GM12878 (cell line): ENCODE data around the gene STK11.

ENCODE experiments used
- FOS ChIP-seq: IDR thresholded peaks from 3 replicates; pipeline ENCODE4 v1.6.1; 2011; ENCODE audit warnings: borderline replicate concordance; ENCODE audit not compliant: insufficient read length; ENCODE audit errors: extremely low read depth
- POLR2A ChIP-seq: IDR thresholded peaks from 2 replicates; pipeline ENCODE4 v1.6.1; 2011; ENCODE audit warnings: low read depth, mild to moderate bottlenecking, low read length
- SIX5 ChIP-seq: IDR thresholded peaks from 2 replicates; pipeline ENCODE4 v1.6.1; 2011; ENCODE audit warnings: mild to moderate bottlenecking, low read depth, low read length, moderate library complexity; ENCODE audit not compliant: severe bottlenecking
- SUZ12 ChIP-seq: fragments of 200-600 bp; sonication (generic); IDR thresholded peaks from one replicate; pipeline ENCODE4 v1.6.1; 2018; ENCODE audit warnings: antibody characterized with exemption, mild to moderate bottlenecking; ENCODE audit not compliant: unreplicated experiment
- TAF1 ChIP-seq: IDR thresholded peaks from 2 replicates; pipeline ENCODE4 v1.6.1; 2011; ENCODE audit warnings: mild to moderate bottlenecking, low read depth, low read length, borderline replicate concordance
- TCF7 ChIP-seq: IDR thresholded peaks from 2 replicates; pipeline ENCODE4 v1.6.1; 2014; ENCODE audit warnings: antibody characterized with exemption, borderline replicate concordance
- ZBTB40 ChIP-seq: fragments of 450-650 bp; IDR thresholded peaks from 2 replicates; pipeline ENCODE4 v1.6.1; 2016; ENCODE audit warnings: mild to moderate bottlenecking, moderate library complexity, borderline replicate concordance
- TF ChIP-seq, protein P1 (sequence below): fragments of 450-650 bp; IDR thresholded peaks from 2 replicates; pipeline ENCODE4 v1.6.1; 2017; ENCODE audit warnings: mild to moderate bottlenecking, moderate library complexity
- TF ChIP-seq, protein P2 (sequence below), 3 experiments: IDR thresholded peaks in 2 of 3; conservative IDR thresholded peaks in 1 of 3; 2 replicates each; pipeline ENCODE4 v1.5.1; 2011; ENCODE audit warnings: low read depth in 3 of 3, low read length in 3 of 3, mild to moderate bottlenecking in 3 of 3, control low read depth in 2 of 3, moderate library complexity in 2 of 3, inconsistent platforms in 1 of 3, mixed read lengths in 1 of 3; ENCODE audit not compliant: control insufficient read depth in 2 of 3, insufficient read depth in 1 of 3; ENCODE audit errors: extremely low read depth in 1 of 3

DNA sequence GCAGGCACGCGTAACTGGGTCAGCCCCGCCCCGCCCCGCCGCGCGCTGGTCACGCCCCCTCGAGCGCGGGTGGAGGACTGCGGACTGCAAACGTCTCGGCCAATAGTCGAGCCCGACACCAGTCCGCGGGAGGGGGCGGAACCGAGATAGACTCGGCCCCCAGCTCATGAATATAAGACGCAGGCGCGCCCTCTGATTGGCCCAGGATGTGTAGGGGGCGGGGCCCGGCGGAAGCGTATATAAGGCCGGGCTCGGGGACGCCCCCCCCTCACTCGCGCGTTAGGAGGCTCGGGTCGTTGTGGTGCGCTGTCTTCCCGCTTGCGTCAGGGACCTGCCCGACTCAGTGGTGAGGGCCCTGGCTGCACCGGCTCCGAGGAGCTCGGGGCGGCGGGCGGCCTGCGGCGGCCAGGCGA, 63.5 kb downstream of the STK11 start, which contains the start of gene CIRBP:
- no peak for TF ChIP-seq POLR2A
- no peak for TF ChIP-seq SUZ12
- TF ChIP-seq, protein P1, sequence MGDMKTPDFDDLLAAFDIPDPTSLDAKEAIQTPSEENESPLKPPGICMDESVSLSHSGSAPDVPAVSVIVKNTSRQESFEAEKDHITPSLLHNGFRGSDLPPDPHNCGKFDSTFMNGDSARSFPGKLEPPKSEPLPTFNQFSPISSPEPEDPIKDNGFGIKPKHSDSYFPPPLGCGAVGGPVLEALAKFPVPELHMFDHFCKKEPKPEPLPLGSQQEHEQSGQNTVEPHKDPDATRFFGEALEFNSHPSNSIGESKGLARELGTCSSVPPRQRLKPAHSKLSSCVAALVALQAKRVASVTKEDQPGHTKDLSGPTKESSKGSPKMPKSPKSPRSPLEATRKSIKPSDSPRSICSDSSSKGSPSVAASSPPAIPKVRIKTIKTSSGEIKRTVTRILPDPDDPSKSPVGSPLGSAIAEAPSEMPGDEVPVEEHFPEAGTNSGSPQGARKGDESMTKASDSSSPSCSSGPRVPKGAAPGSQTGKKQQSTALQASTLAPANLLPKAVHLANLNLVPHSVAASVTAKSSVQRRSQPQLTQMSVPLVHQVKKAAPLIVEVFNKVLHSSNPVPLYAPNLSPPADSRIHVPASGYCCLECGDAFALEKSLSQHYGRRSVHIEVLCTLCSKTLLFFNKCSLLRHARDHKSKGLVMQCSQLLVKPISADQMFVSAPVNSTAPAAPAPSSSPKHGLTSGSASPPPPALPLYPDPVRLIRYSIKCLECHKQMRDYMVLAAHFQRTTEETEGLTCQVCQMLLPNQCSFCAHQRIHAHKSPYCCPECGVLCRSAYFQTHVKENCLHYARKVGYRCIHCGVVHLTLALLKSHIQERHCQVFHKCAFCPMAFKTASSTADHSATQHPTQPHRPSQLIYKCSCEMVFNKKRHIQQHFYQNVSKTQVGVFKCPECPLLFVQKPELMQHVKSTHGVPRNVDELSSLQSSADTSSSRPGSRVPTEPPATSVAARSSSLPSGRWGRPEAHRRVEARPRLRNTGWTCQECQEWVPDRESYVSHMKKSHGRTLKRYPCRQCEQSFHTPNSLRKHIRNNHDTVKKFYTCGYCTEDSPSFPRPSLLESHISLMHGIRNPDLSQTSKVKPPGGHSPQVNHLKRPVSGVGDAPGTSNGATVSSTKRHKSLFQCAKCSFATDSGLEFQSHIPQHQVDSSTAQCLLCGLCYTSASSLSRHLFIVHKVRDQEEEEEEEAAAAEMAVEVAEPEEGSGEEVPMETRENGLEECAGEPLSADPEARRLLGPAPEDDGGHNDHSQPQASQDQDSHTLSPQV, result no peak
- no peak for TF ChIP-seq FOS
- TF ChIP-seq, protein P2, sequence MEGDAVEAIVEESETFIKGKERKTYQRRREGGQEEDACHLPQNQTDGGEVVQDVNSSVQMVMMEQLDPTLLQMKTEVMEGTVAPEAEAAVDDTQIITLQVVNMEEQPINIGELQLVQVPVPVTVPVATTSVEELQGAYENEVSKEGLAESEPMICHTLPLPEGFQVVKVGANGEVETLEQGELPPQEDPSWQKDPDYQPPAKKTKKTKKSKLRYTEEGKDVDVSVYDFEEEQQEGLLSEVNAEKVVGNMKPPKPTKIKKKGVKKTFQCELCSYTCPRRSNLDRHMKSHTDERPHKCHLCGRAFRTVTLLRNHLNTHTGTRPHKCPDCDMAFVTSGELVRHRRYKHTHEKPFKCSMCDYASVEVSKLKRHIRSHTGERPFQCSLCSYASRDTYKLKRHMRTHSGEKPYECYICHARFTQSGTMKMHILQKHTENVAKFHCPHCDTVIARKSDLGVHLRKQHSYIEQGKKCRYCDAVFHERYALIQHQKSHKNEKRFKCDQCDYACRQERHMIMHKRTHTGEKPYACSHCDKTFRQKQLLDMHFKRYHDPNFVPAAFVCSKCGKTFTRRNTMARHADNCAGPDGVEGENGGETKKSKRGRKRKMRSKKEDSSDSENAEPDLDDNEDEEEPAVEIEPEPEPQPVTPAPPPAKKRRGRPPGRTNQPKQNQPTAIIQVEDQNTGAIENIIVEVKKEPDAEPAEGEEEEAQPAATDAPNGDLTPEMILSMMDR (IDR thresholded peaks at IDR 0.05 in 2 of 3, conservative IDR thresholded peaks at IDR 0.05 in 1 of 3; ENCODE audit: control insufficient read depth in 2 of 3, extremely low read depth in 1 of 3, insufficient read depth in 1 of 3, low read depth in 3 of 3, low read length in 3 of 3), result no peak
- TF ChIP-seq SIX5, result no peak
- TF ChIP-seq TAF1, result peak; percentile 95
- no peak for TF ChIP-seq ZBTB40
- no peak for TF ChIP-seq TCF7
